Erythroblast (primary cell): ENCODE measurements around the gene TAX1BP3.

Experiments used
- GATA1 ChIP-seq: IDR thresholded peaks from 2 replicates; pipeline ENCODE4 v1.6.1; 2011; ENCODE audit warnings: low read depth, mild to moderate bottlenecking, control low read depth, low read length, moderate library complexity
- POLR2A ChIP-seq: IDR thresholded peaks from 2 replicates; pipeline ENCODE4 v1.6.1; 2011; ENCODE audit warnings: mild to moderate bottlenecking, low read length

GRCh38 chr17:3647251-3647650 is 21.1 kb downstream of the TAX1BP3 start:
- TF ChIP-seq POLR2A (no peak), GATA1 (no peak)
